Osteoblast (primary cell): Measurements from ENCODE around the gene CRYAB. TPM values are rescaled to one million over a fixed set of nuclear protein-coding genes. Genes with fewer than 3 reads are reported as not detected.
A peak's percentile ranks its signal among the peaks of the same experiment; 100 is the strongest.

Experiments used
- DNase-seq: peaks from one replicate; pipeline ENCODE4 v3.0.0; 2011; ENCODE audit warnings: low spot score, mixed read lengths; ENCODE audit not compliant: insufficient read length; ENCODE audit errors: missing footprints
- H2AFZ ChIP-seq: 2 replicates; pipeline ENCODE4 v1.6.0; 2011; ENCODE audit warnings: mild to moderate bottlenecking, low read length
- H3K27ac ChIP-seq: 2 replicates; pipeline ENCODE4 v1.5.1; 2011; ENCODE audit warnings: mild to moderate bottlenecking, low read depth, low read length, moderate library complexity
- H3K27me3 ChIP-seq: 2 replicates; pipeline ENCODE4 v1.6.0; 2012; ENCODE audit warnings: mild to moderate bottlenecking, control low read depth, inconsistent platforms, low read length, moderate library complexity; ENCODE audit not compliant: insufficient read depth
- H3K36me3 ChIP-seq: 2 replicates; pipeline ENCODE4 v1.5.1; 2011; ENCODE audit warnings: mild to moderate bottlenecking, low read length, control low read depth, moderate library complexity; ENCODE audit not compliant: insufficient read depth
- H3K4me1 ChIP-seq: 2 replicates; pipeline ENCODE4 v1.5.1; 2011; ENCODE audit warnings: mild to moderate bottlenecking, low read length, control low read depth, moderate library complexity; ENCODE audit not compliant: insufficient read depth
- H3K4me2 ChIP-seq: 2 replicates; pipeline ENCODE4 v1.6.0; 2011; ENCODE audit warnings: mild to moderate bottlenecking, low read length; ENCODE audit not compliant: insufficient read depth
- H3K4me3 ChIP-seq: fragments of 200-600 bp; sonication (generic); 3 replicates; pipeline ENCODE4 v1.5.1; 2012; ENCODE audit warnings: mild to moderate bottlenecking, low read length, inconsistent platforms; ENCODE audit not compliant: insufficient read depth
- H3K79me2 ChIP-seq: 2 replicates; pipeline ENCODE4 v1.6.0; 2012; ENCODE audit warnings: mild to moderate bottlenecking, low read length, control low read depth, inconsistent platforms; ENCODE audit not compliant: insufficient read depth
- H3K9me3 ChIP-seq: 2 replicates; pipeline ENCODE4 v1.5.1; 2011; ENCODE audit warnings: low read depth, low read length, control low read depth
- H4K20me1 ChIP-seq: 2 replicates; pipeline ENCODE4 v1.6.0; 2012; ENCODE audit warnings: mild to moderate bottlenecking, low read length, control low read depth; ENCODE audit not compliant: insufficient read depth
- total RNA-seq: library from RNA; depleted of rRNA; stranded (reverse); fragments of >200 nt; gene quantifications from 2 replicates; pipeline ENCODE4 v1.2.3, GENCODE V29; 2012
- TF ChIP-seq, protein P1 (sequence below): IDR thresholded peaks from 2 replicates; pipeline ENCODE4 v1.5.1; 2011; ENCODE audit warnings: mild to moderate bottlenecking, low read depth, low read length, moderate library complexity; ENCODE audit errors: extremely low read depth

The CRYAB gene, protein sequence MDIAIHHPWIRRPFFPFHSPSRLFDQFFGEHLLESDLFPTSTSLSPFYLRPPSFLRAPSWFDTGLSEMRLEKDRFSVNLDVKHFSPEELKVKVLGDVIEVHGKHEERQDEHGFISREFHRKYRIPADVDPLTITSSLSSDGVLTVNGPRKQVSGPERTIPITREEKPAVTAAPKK
- 54.3 and 55.4 TPM in 2 replicates for total RNA-seq

DNA sequence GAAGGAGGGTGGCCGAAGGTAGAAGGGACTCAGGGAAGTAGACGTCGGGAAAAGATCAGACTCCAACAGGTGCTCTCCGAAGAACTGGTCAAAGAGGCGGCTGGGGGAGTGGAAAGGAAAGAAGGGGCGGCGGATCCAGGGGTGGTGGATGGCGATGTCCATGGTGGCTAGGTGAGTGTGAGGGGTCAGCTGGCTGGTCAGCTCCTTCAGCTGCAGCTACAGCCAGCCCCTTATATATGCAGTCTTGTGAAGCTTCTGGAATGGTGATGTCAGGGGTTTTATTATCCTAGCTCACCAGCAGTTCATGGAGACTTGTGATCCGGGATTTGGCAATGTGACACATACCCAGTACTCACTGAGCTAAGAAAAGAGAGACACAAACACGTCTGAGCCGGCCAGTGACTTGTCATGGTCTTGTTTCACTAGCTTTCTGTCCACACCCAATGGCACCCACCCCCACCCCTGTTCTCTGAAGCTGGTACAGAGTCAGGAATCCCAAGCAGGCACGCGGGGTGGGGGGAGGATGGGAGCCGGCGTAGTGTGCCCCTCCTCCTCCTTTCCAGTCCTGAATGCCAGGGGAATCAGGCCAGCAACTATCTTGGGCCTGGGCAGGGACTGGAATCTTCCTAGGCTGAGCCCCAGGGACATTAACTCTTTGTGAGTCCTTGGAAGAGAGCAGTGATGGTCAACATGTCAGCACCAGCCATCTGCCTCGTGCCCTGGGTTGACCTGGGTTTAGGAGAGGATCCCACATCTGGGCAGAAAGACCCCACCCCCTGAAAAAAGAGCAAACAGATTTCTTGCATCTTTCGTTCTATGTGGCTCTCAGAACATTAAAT lies at the start of gene CRYAB:
CRYAB (minus strand) TSS at position 208 of the 839 bp plus-strand sequence; CDS start at position 162, 46 bp downstream.
- peaks cover 6% of the 10 kb centered on the region for H3K36me3 ChIP-seq
- H4K20me1 ChIP-seq, result no peaks in the 10 kb centered on the region
- H3K27ac ChIP-seq, result peak within 1 kb of the TSS; percentile 93
- H3K27me3 ChIP-seq, result no peaks in the 10 kb centered on the region
- peak within 1 kb of the TSS; percentile 83 for H2AFZ ChIP-seq
- peak within 1 kb of the TSS; percentile 68 for H3K4me3 ChIP-seq
- peaks cover 46% of the 10 kb centered on the region for H3K4me1 ChIP-seq
- peak within 1 kb of the TSS; percentile 88 for H3K4me2 ChIP-seq
- no peaks in the 10 kb centered on the region for H3K9me3 ChIP-seq
- TF ChIP-seq, protein P1, sequence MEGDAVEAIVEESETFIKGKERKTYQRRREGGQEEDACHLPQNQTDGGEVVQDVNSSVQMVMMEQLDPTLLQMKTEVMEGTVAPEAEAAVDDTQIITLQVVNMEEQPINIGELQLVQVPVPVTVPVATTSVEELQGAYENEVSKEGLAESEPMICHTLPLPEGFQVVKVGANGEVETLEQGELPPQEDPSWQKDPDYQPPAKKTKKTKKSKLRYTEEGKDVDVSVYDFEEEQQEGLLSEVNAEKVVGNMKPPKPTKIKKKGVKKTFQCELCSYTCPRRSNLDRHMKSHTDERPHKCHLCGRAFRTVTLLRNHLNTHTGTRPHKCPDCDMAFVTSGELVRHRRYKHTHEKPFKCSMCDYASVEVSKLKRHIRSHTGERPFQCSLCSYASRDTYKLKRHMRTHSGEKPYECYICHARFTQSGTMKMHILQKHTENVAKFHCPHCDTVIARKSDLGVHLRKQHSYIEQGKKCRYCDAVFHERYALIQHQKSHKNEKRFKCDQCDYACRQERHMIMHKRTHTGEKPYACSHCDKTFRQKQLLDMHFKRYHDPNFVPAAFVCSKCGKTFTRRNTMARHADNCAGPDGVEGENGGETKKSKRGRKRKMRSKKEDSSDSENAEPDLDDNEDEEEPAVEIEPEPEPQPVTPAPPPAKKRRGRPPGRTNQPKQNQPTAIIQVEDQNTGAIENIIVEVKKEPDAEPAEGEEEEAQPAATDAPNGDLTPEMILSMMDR, result no peak
- peak; percentile 84 for DNase-seq
- peaks cover 15% of the 10 kb centered on the region for H3K79me2 ChIP-seq

DNA sequence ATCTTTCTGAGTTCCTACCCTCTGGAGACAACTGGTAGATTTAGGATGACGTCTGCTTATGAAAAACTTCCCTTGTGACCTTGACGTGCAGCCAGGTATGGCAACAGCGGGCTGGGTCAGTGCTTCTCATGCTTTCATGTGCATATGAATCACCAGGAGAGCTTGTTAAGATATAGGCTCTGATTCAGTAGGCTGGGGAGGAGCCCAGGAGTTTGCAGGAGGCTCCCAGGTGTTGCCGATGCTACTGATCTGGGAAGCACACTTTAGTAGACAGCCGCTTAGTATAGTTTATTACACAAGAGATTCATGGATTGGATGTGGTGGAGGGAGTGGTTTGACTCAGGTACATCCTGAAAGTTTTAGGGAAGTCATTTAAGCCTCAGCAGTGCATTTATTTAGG lies 49.3 kb upstream of the CRYAB start:
- DNase-seq, result no peak
- Histone ChIP-seq H3K36me3 (peaks cover 5% of the 10 kb centered on the region), H2AFZ (no peak overlapping the region), H3K4me2 (no peak overlapping the region), H3K4me3 (no peak overlapping the region), H3K79me2 (no peaks in the 10 kb centered on the region), H3K9me3 (no peaks in the 10 kb centered on the region), H3K27ac (no peak overlapping the region), H3K27me3 (no peaks in the 10 kb centered on the region), H4K20me1 (no peaks in the 10 kb centered on the region), H3K4me1 (no peaks in the 10 kb centered on the region)
- TF ChIP-seq, protein P1, result no peak

DNA sequence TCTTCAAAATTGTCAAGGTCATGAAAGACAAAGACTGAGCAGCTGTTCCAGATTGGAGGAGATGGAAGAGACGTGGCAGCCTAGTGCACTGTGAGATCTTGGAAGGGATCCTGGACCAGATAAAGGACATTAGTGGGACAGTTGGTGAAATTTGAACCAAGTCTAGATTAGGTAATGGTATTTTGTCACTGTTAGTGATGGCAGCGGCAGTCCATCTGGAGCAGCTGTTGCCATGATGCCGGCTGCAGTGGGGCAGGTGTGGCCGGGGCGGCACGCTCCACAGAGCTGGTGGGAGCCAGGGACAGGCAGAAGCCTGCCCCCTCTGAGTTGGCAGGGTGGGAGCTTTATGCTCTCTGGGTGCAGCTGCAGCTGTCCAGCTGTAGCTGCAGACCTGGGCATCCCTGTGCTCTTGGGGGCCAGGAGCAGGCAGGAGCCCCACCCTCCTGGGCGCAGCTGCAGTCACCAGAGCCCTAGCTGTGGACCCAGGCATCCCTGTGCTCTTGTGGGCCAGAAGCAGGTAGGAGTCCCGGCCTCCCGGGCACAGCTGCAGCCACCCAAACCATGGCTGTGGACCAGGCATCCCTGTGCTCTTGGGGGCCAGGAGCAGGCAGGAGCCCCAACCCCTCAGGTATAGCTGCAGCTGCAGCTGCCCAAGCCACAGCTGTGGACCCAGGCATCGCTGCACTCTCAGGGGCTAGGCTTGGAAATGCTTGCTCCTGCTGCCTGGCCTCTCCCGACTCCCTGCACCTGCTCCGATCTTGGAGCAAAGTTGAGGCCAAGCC lies 46.3 kb upstream of the CRYAB start:
- H3K9me3 ChIP-seq, result no peaks in the 10 kb centered on the region
- no peaks in the 10 kb centered on the region for H3K79me2 ChIP-seq

More for the DNA sequence above, 46.3 kb upstream of the CRYAB start:
- H3K4me3 ChIP-seq, result no peak overlapping the region
- H3K4me1 ChIP-seq, result no peaks in the 10 kb centered on the region
- TF ChIP-seq, protein P1, result no peak
- no peaks in the 10 kb centered on the region for H3K27me3 ChIP-seq
- H3K27ac ChIP-seq, result no peak overlapping the region
- no peaks in the 10 kb centered on the region for H4K20me1 ChIP-seq
- no peak overlapping the region for H3K4me2 ChIP-seq
- no peak for DNase-seq
- no peak overlapping the region for H2AFZ ChIP-seq
- H3K36me3 ChIP-seq, result no peaks in the 10 kb centered on the region
